ENCODE results near the gene TNFAIP8L2. TPM values are rescaled to one million over a fixed set of nuclear protein-coding genes. Genes with fewer than 3 reads are reported as not detected.
"Not testable (repeated sequence)": the region's sequence is repeated elsewhere in the genome, so short reads cannot be mapped to it uniquely, and the experiment has no call there.

The TNFAIP8L2 gene
- total RNA-seq, 4 donors from 2014 or later, result 2.3 to 5.7 TPM; not detected in 2

DNA sequence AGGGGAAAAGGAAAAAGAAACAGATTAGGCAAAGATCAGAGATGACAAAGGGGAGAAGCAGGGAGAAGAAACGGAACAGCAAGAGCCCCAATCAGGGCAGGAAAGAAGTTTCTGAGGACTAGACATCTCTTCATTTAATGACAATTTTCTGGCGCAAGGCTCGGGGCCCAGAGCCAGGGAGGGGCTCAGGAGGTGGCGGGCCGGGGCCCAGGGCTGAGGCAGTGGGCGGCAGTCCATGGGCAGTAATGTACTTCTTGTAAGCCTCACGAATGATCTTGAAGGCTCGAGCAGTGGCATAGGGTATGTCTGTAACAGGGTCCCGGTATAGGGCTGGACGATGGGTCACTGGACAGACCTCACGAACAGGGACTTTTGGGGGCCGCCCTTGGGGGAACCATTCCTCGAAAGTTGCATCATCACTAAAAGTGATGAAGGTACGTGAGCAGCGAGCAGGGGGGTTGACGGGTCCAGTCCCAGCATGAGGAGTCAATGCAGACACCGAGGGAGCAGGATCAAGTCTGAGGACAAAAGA is 20.1 kb downstream of the TNFAIP8L2 start:
- TF ChIP-seq, protein P1, sequence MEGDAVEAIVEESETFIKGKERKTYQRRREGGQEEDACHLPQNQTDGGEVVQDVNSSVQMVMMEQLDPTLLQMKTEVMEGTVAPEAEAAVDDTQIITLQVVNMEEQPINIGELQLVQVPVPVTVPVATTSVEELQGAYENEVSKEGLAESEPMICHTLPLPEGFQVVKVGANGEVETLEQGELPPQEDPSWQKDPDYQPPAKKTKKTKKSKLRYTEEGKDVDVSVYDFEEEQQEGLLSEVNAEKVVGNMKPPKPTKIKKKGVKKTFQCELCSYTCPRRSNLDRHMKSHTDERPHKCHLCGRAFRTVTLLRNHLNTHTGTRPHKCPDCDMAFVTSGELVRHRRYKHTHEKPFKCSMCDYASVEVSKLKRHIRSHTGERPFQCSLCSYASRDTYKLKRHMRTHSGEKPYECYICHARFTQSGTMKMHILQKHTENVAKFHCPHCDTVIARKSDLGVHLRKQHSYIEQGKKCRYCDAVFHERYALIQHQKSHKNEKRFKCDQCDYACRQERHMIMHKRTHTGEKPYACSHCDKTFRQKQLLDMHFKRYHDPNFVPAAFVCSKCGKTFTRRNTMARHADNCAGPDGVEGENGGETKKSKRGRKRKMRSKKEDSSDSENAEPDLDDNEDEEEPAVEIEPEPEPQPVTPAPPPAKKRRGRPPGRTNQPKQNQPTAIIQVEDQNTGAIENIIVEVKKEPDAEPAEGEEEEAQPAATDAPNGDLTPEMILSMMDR (IDR thresholded peaks at IDR 0.05), result no peak
- TF ChIP-seq POLR2A (IDR thresholded peaks at IDR 0.05), result no peak
- WGBS, 2 donors, result 82 to 88% methylated on average over 16 to 17 of the region's 17 CpGs
- H3K36me3 ChIP-seq, result peaks cover 27 to 89% (median 34%) of the 10 kb centered on the region in 3 donors

DNA sequence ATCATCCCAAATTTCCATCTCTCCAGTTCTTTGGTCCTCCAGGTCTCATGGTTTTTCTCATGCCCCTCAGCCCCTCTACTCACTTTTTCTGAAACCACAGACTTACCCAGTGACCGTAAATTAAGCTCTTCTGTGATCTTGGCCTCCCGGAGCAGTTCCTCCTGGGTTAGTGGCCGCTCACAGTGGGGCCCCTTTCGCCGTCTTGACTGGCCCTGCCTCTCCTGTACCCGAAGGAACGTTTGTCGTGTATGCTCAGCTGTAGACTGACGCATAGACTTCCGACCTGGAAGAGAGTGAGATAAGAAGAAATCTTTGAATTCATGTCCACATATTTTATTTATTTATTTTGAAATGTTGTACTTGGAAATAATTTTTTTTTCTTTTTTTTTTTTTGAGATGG is 27.8 kb downstream of the TNFAIP8L2 start:
- intact Hi-C loops (cut with DNase I), result no loop called here
- H3K36me3 ChIP-seq, result peaks cover 17 to 68% (median 34%) of the 10 kb centered on the region in 3 donors
- no peak overlapping the region for H3K27ac ChIP-seq
- H3K4me1 ChIP-seq, result peaks cover 8 to 30% (median 25%) of the 10 kb centered on the region in 3 donors
- WGBS, 2 donors, result 95 to 97% methylated on average over 10 of the region's 10 CpGs
- H3K9me3 ChIP-seq, result no peaks in the 10 kb centered on the region
- DNase-seq, result no peak
- TF ChIP-seq POLR2A (IDR thresholded peaks at IDR 0.05), result no peak
- H3K4me3 ChIP-seq, result no peak overlapping the region
- no peaks in the 10 kb centered on the region for H3K27me3 ChIP-seq

More for the DNA sequence above, 20.1 kb downstream of the TNFAIP8L2 start:
- no peak overlapping the region for H3K4me3 ChIP-seq
- H3K9me3 ChIP-seq, result no peaks in the 10 kb centered on the region
- peaks cover 0 to 12% (median 0%) of the 10 kb centered on the region in 3 donors for H3K4me1 ChIP-seq
- H3K27me3 ChIP-seq, result no peaks in the 10 kb centered on the region
- peak overlapping the region in 3 of 4 donors; percentile 44 to 64 (median 48) for H3K27ac ChIP-seq
- intact Hi-C loops (cut with DNase I), result no loop called here
- no peak for DNase-seq

DNA sequence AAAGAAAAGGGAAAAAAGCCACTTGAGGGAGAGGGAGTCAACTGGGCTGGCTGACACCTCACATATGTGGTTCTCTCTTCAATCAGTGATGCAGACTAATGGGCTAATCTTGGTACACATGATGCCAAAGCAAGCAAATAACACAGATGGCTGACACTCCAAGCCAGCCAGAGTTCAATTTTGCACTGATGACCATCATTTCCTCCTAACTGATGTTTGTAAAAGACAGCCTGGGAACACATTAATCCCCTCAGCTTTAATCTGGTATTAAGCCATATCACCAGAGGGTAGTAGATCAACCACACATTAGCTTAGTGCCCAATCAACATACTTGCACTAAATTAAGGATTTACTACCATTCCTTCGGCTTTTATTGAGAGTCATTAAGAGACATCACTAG is 30.8 kb downstream of the TNFAIP8L2 start:
- H3K27ac ChIP-seq, result peak overlapping the region in 3 of 4 donors; percentile 49 to 91 (median 84)
- peaks cover under 1 to 38% (median 19%) of the 10 kb centered on the region in 3 donors for H3K36me3 ChIP-seq
- H3K9me3 ChIP-seq, result no peaks in the 10 kb centered on the region
- 52 to 67% methylated on average over 1 of the region's 1 CpG for WGBS, 2 donors
- intact Hi-C loops (cut with DNase I), result no loop called here
- no peaks in the 10 kb centered on the region for H3K27me3 ChIP-seq
- TF ChIP-seq, protein P1 (IDR thresholded peaks at IDR 0.05), result no peak
- no peak for TF ChIP-seq POLR2A (IDR thresholded peaks at IDR 0.05)
- DNase-seq, result no peak
- H3K4me1 ChIP-seq, result peaks cover 10 to 39% (median 31%) of the 10 kb centered on the region in 3 donors
- no peak overlapping the region for H3K4me3 ChIP-seq

DNA sequence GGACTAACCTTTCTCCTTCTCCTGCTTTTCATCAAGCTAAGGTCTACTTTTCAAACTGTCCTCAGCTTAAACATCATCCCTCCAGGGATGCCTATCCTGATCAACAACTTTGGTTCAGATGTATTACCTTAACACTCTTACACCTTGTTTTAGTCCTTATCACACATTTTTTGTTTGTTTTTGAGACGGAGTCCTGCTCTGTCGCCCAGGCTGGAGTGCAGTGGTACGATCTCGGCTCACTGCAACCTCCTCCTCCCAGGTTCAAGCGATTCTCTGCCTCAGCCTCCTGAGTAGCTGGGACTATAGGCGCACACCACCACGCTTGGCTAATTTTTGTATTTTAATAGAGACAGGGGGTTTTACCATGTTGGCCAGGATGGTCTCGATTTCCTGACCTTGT is 32.2 kb downstream of the TNFAIP8L2 start:
- peak overlapping the region in 3 of 4 donors; percentile 61 to 86 (median 84) for H3K4me3 ChIP-seq
- 64 to 81% methylated on average over 4 to 8 of the region's 8 CpGs for WGBS, 2 donors
- intact Hi-C loops (cut with DNase I); H3K27me3 ChIP-seq; H3K9me3 ChIP-seq; DNase-seq: not testable (repeated sequence)
- peaks cover 0 to 23% (median 14%) of the 10 kb centered on the region in 3 donors for H3K36me3 ChIP-seq
- H3K4me1 ChIP-seq, result peaks cover 10 to 39% (median 31%) of the 10 kb centered on the region in 3 donors
- peak overlapping the region; percentile 84 to 91 (median 90) for H3K27ac ChIP-seq

DNA sequence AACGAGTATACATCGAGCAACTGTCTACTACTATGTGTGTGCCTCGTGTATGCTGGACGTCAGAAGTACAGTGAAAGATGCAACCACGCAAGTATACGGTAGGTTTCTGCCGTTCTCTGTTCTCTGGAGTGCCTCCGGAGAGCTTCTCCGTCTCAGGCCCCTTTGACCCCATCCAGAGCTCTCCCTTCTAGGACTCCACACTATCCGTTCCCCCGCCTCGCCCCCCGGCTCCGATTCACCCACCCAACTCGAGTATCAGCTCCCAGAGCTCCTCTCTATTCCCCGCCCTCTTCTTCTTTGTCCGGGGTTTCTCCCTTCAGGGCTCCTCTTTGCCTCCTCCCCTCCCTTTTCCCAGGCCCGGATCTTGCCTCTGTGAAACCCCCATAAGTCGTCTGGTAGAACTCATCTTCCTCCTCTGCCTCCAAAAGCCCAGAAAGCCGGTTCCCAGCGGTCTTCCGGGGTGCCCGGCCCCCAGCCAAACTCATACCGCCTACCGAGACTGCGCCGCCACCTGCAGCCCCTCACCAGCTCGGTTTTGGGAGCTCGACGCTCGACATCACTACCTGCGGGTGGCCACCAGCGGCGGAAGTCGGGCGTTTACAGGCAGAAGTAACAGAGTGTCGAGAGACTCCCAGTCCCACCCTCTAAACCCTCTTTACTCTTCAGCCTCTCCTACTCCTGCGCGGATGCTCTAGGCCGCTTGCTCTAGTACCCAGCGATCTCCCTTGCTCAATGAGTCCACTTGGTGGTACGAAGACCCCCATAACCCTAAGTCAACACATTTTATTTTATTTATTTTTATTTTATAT is 33.4 kb downstream of the TNFAIP8L2 start, which contains the start of gene VPS72:
Gene VPS72 (minus strand): TSS at position 561 of the 809 bp plus-strand sequence. CDS start 76 bp downstream, at position 485.
- peaks cover 0 to 12% (median 6%) of the 10 kb centered on the region in 3 donors for H3K36me3 ChIP-seq
- no peaks in the 10 kb centered on the region for H3K9me3 ChIP-seq
- H3K4me1 ChIP-seq, result peaks cover 10 to 44% (median 31%) of the 10 kb centered on the region in 3 donors
- peak within 1 kb of the TSS; percentile 84 to 91 (median 90) for H3K27ac ChIP-seq
- TF ChIP-seq POLR2A (IDR thresholded peaks at IDR 0.05), result peak in 3 of 4 donors; percentile 17 to 68 (median 55)
- TF ChIP-seq, protein P1 (IDR thresholded peaks at IDR 0.05), result peak in 5 of 6 experiments; percentile 26 to 56 (median 43)
- intact Hi-C loops (cut with DNase I), result no loop called here
- WGBS, 2 donors, result 0 to 1% methylated on average over 41 to 42 of the region's 42 CpGs
- H3K27me3 ChIP-seq, result no peaks in the 10 kb centered on the region
- H3K4me3 ChIP-seq, result peak within 1 kb of the TSS; percentile 61 to 86 (median 78)
- peak; percentile 45 for DNase-seq

DNA sequence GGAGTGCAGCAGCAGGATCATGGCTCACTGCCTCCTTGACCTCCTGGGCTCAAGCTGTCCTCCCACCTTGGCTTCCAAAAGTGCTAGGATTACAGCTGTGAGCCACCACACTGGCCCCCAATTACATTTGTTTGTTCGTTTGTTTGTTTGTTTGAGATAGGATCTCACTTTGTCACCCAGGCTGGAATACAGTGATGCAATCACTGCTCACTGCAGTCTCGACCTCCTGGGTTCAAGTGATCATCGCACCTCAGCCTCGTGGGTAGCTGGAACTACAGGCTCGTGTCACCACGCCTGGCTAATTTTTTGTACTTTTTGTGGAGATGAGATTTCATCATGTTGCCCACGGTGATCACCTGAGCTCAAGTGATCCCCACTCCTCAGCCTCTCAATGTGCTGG is 35.6 kb downstream of the TNFAIP8L2 start:
- H3K36me3 ChIP-seq, result no peaks in the 10 kb centered on the region
- WGBS, 2 donors, result 74 to 77% methylated on average over 7 of the region's 7 CpGs
- H3K9me3 ChIP-seq, result no peaks in the 10 kb centered on the region
- intact Hi-C loops (cut with DNase I), result no loop called here
- H3K27ac ChIP-seq, result no peak overlapping the region
- no peak overlapping the region for H3K4me3 ChIP-seq
- TF ChIP-seq POLR2A (IDR thresholded peaks at IDR 0.05), result no peak
- TF ChIP-seq, protein P1 (IDR thresholded peaks at IDR 0.05), result no peak
- no peak for DNase-seq
- H3K4me1 ChIP-seq, result peaks cover 10 to 58% (median 33%) of the 10 kb centered on the region in 3 donors
- no peaks in the 10 kb centered on the region for H3K27me3 ChIP-seq
